Activated CD4-positive, alpha-beta memory T cell treated with anti-CD3 and anti-CD28 coated beads for 36 hours (primary cell): Measurements from ENCODE around the gene DNASE1. TPM values are rescaled to one million over a fixed set of nuclear protein-coding genes. Genes with fewer than 3 reads are reported as not detected.
A peak's percentile ranks its signal among the peaks of the same experiment; 100 is the strongest.
"Not testable (repeated sequence)": the region's sequence is repeated elsewhere in the genome, so short reads cannot be mapped to it uniquely, and the experiment has no call there.

Source experiments
- CTCF ChIA-PET: fragments of 350-600 bp; sonication (Branson Sonifier 250); formaldehyde crosslinking; loops from one replicate; lab custom pipeline; 2021; ENCODE audit warnings: antibody characterized with exemption, inconsistent platforms; lab: Charles Lee
- POLR2A ChIA-PET: fragments of 350-600 bp; sonication (Branson Sonifier 250); formaldehyde crosslinking; loops from one replicate; lab custom pipeline; 2021; ENCODE audit warnings: antibody characterized with exemption; lab: Charles Lee
- DNase-seq: peaks from one replicate; pipeline ENCODE4 v3.0.0-alpha.2; 2020
- H3K27ac Mint-ChIP-seq: one replicate; pipeline ENCODE4 v1.8.0; 2021; ENCODE audit warnings: mixed read lengths
- H3K27me3 Mint-ChIP-seq: one replicate; pipeline ENCODE4 v1.8.0; 2021; ENCODE audit warnings: mixed read lengths
- H3K36me3 Mint-ChIP-seq: one replicate; pipeline ENCODE4 v1.8.0; 2021; ENCODE audit warnings: mixed read lengths
- H3K4me1 Mint-ChIP-seq: one replicate; pipeline ENCODE4 v1.8.0; 2021; ENCODE audit warnings: low read depth, mixed read lengths
- H3K4me3 Mint-ChIP-seq: one replicate; pipeline ENCODE4 v1.8.0; 2021; ENCODE audit warnings: mild to moderate bottlenecking, mixed read lengths
- H3K9me3 Mint-ChIP-seq: one replicate; pipeline ENCODE4 v1.8.0; 2021; ENCODE audit warnings: mixed read lengths
- intact Hi-C: fragments of 100-400 bp; cut with micrococcal nuclease; formaldehyde crosslinking; loops from one replicate; pipeline ENCODE4 v1.15.1; 2023
- total RNA-seq, 2 experiments: library from RNA; stranded (reverse); gene quantifications; one replicate each; pipeline ENCODE4 v1.2.3, GENCODE V29; 2021

DNASE1 gene
- total RNA-seq, 2 experiments from 2014 or later, result 11.4 to 14.3 TPM

DNA sequence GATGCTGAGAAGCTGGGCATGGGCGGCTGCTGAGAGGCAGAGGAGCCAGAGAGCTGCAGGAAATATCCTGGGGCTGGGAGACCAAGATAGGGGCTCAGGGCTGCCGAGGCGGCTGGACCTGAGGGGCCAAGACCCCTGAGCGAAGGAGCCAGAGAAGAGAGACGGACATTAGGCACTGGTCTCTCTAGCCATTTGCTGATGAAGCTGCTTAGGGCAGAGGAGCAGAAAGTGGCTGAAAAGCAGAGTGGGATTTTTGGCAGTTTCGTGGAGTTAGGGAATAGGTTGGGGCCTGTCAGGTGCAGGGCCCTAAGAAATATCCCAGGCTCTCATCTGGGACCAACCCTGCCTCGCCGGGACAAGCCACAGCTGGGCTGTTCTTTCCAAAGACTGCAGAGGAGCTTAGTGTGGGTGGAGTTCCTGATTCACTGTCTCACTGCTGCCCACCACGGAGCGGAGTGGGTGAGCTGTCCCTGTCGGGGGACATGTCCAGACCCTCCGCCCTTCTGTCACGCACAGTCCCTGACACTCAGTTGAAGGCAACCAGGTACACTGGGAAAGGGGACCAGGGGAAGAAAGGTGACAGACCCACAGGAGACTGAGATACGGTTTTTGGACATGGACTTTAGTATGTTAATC, 11.3 kb upstream of the DNASE1 start:
- ChIA-PET CTCF (no interaction called here), POLR2A (interaction anchor here (0.6 kb wide), 1 partner anchor 10 kb away, joined by 5 read pairs; no protein-coding TSS in a partner anchor)
- Mint-ChIP-seq H3K27me3 (no peaks in the 10 kb centered on the region), H3K9me3 (no peaks in the 10 kb centered on the region), H3K27ac (no peak overlapping the region), H3K4me1 (peaks cover 4% of the 10 kb centered on the region), H3K4me3 (no peak overlapping the region), H3K36me3 (peaks cover 2% of the 10 kb centered on the region)
- intact Hi-C loops, result no loop called here
- DNase-seq, result peak; percentile 6

DNA sequence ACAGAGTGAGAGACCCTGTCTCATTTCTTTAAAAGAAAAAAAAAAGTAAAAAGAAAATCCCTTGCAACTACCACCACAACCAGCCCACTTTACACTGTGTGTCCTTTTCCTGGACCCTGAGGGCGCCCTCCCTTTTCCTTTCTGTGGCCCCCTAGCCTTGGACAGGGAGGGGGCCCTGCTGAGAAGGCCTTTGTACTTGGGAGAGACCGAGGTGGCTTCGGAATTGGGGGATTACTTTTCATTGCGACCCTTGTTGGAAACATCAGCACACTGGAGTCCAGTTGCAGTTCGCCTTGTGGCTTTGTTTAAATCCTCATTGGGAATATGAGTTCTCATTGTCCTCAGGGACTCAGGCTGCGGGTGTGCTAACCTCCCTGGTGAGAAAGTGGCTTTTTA, 9.4 kb upstream of the DNASE1 start:
- no peaks in the 10 kb centered on the region for H3K4me1 Mint-ChIP-seq
- no peak overlapping the region for H3K4me3 Mint-ChIP-seq
- peak; percentile 1 for DNase-seq
- ChIA-PET CTCF (no interaction called here), POLR2A (interaction anchor here (0.6 kb wide), 1 partner anchor 11 kb away, joined by 3 read pairs; no protein-coding TSS in a partner anchor)
- intact Hi-C loops, result no loop called here
- H3K27ac Mint-ChIP-seq, result no peak overlapping the region
- peaks cover 2% of the 10 kb centered on the region for H3K36me3 Mint-ChIP-seq
- H3K9me3 Mint-ChIP-seq, result no peaks in the 10 kb centered on the region
- H3K27me3 Mint-ChIP-seq, result no peaks in the 10 kb centered on the region

DNA sequence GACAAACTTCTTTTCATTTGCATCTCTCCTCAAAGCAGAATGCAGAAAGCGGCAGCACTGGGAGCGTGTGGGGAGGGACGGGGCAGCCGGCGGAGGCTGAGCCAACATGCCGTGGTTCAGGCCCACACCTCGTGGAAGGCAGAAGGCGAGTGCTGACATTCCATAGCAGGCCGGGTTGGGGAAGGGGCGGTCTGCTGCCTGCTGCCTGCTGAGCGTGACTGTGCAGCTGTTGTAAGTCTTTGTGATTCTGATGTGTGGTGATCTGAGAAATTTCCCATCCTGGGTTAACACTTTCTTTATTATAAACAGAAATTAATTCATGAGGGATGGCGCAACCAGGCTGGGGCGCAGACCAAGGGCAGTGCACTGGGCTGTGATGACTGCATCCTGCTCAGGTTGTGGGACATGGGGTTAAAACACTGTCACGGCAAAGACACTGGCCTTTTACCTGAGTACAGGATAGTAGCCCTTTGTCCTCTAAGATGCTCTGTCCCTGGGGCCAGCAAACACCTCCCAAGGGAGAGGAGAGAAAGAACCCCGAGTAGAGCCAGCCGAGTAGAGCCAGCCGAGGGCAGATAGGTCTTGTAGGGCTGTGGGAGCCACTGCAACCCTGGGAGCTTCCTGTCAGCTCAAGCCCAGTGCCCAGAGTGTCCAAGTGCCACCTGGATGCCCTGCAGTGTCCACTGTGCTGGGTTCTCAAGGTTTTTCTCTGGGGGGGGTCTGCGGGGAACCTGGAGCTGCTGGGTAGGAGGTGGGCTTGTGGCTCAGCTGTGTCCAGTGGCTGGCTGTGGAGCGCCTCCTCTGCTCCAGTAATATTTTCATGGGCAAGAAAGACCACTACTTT, 8.8 kb upstream of the DNASE1 start:
- intact Hi-C loops, result no loop called here
- H3K27ac Mint-ChIP-seq, result no peak overlapping the region
- no peaks in the 10 kb centered on the region for H3K4me1 Mint-ChIP-seq
- ChIA-PET CTCF (interaction anchor here (1.2 kb wide), 1 partner anchor 10 kb away, joined by 4 read pairs; no protein-coding TSS in a partner anchor), POLR2A (no interaction called here)
- DNase-seq, result peak; percentile 2
- H3K4me3 Mint-ChIP-seq, result no peak overlapping the region
- H3K36me3 Mint-ChIP-seq, result peaks cover 2% of the 10 kb centered on the region
- no peaks in the 10 kb centered on the region for H3K27me3 Mint-ChIP-seq
- H3K9me3 Mint-ChIP-seq, result no peaks in the 10 kb centered on the region

DNA sequence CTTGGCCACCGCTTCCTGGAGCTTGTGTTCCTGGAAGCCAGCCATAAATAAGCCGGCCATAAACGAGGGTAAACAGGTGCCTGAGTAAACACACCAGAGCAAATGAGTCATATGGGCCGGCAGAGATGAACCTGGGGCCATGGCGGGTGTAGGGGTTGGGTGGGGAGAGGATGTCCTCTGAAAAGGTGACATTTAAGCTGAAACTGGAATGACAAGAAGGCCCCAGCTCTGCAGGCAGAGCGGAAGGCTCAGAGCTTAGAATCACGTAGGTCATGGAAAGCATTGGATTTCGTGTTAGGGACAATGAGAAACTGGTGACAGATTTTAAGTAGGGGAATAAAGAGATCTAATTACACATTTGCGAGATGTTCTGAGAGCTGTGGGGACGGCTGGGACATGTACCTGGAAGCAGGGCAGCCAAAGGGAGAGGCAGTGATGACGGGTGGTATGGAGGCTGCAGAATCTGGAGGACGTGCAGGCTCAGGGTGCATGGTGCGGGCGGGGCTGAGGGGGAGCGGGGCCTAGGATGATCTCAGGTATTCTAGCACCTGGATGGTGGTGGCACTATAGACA, 8.1 kb upstream of the DNASE1 start:
- H3K27ac Mint-ChIP-seq, result no peak overlapping the region
- intact Hi-C loops, result no loop called here
- CTCF ChIA-PET, result interaction anchor here (1.2 kb wide), 1 partner anchor 9 kb away, joined by 4 read pairs; no protein-coding TSS in a partner anchor

DNA sequence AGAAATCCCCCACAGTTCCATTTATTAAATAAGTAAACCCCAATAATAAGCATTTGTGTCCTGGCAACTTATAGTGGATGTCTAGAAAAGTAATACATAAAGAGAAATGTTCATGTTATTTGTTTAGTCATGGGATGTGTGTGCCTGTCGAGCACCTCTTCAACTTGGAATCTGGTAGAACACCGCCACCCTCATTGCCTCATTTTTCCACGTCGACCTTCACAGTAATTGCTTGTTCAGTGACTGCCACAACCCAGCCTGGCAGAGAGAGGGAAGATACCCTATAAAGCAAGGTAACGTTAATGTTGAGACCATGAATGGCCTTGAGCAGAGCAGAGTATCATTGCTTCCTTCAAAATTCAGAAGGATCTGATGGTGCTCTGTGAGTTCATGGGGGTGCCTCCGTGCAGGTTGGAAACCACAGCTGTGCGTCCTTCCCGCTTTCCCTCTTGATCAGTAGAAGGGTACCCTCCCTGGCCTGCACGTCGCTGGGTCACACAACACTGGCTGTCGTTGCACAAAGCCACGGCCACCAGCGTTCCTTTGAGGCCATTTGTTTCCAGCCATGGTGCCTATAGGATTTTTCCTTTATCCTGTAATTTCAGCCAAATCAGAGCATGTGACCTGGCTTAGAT, 3.7 kb upstream of the DNASE1 start:
- no peaks in the 10 kb centered on the region for H3K9me3 Mint-ChIP-seq
- DNase-seq, result no peak
- CTCF ChIA-PET, result no interaction called here
- H3K4me1 Mint-ChIP-seq, result no peaks in the 10 kb centered on the region
- intact Hi-C loops, result no loop called here
- peaks cover 2% of the 10 kb centered on the region for H3K36me3 Mint-ChIP-seq
- POLR2A ChIA-PET, result no interaction called here
- no peak overlapping the region for H3K4me3 Mint-ChIP-seq
- no peak overlapping the region for H3K27ac Mint-ChIP-seq
- no peaks in the 10 kb centered on the region for H3K27me3 Mint-ChIP-seq

More for the DNA sequence above, 8.1 kb upstream of the DNASE1 start:
- POLR2A ChIA-PET, result interaction anchor here (0.6 kb wide), 2 partner anchors 20 to 122 kb away, joined by 3 read pairs; no protein-coding TSS in a partner anchor
- Mint-ChIP-seq H3K4me3 (no peak overlapping the region), H3K4me1 (no peaks in the 10 kb centered on the region), H3K9me3 (no peaks in the 10 kb centered on the region), H3K27me3 (no peaks in the 10 kb centered on the region), H3K36me3 (peaks cover 2% of the 10 kb centered on the region)
- peak; percentile 8 for DNase-seq

DNA sequence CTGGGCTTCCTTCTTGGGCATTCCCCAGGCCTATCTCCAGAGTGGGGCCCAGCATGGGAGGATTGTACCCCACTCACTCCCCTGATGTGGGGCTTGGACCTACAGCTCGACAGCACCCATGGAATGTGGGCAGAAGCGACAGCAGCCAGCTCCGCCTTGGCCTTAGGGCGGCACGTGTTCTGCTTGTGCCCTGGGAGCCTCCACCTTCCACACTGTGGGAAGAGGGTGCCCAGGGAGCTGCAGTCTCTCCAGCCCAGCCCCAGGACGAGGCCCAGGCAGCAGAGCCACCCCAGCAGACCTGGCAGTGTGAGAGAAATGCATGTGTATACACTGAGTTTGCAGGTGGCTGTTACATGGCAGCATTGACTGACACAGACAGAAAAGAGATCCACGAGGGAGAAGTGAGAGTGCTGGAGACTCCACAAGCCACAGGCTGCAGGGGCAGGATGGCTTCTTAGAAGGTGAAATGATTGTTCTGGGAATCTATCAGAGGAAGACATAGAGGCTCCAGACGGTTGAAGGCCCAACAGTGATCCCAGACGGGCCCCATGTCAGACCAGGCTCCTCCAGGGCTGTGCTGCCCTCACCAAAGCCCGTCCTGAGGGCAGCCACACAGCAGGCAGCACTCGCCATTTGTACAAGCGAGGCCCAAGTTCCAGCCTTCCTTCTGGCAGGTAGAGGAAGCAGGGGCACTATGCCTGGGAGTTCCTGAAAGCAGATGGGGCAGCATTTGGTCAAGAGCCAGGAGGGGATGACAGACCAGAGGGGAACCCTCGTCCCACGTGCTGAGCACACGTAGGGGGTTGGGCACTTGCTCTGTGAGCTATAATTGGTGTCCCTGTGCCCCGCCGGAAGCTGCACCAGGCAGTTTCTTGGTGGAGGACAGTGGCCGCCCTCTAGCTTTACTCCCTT, 2.8 kb upstream of the DNASE1 start:
- CTCF ChIA-PET, result no interaction called here
- Mint-ChIP-seq H3K27me3 (no peaks in the 10 kb centered on the region), H3K36me3 (peaks cover 4% of the 10 kb centered on the region), H3K4me3 (no peak overlapping the region), H3K4me1 (no peaks in the 10 kb centered on the region), H3K9me3 (no peaks in the 10 kb centered on the region), H3K27ac (peak overlapping the region; percentile 14)
- POLR2A ChIA-PET, result no interaction called here
- no peak for DNase-seq
- intact Hi-C loops, result no loop called here

DNA sequence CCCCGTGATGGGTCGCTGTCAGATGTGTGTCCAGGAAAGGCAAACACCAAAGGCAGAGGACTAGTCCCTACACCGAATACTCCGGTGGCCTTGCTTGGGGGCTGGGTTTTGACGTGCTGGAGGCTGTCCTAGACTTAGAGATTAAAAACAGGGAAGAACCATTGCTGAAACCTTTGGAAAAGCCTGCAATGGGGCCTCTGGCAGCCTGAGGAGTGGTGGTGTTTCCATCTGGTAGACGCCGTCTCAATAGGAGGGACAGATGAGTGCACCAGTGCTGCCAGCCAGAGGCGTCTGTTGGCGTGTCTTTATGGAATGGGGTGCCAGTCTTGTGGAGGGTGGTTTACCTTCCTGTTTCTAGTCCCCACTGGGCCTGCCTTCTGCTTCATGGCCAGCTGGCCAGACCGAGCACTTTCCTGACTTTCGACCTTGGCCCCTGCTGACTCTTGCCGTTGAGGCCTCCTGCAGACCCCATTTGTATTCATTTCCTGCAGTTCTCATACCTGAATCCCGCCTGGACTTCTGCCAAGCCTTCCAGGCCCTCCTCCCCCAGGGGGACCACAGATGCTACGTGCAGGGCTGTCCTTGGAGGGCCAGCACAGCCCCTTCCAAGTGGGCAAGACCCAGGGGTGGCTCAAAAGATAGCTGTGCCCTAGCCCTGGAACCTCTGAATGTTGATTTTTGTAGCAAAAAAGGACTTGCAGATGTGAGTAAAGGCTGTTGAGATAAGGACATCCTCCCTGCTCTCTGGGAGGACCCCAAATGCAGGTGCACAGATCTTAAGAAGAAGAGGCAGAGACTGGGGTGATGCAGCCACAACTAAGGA, 1.9 kb upstream of the DNASE1 start:
- POLR2A ChIA-PET, result no interaction called here
- Mint-ChIP-seq H3K4me3 (no peak overlapping the region), H3K4me1 (peaks cover 7% of the 10 kb centered on the region), H3K9me3 (no peaks in the 10 kb centered on the region), H3K27me3 (no peaks in the 10 kb centered on the region), H3K27ac (no peak overlapping the region), H3K36me3 (peaks cover 12% of the 10 kb centered on the region)
- no peak for DNase-seq
- CTCF ChIA-PET, result no interaction called here
- intact Hi-C loops, result no loop called here

DNA sequence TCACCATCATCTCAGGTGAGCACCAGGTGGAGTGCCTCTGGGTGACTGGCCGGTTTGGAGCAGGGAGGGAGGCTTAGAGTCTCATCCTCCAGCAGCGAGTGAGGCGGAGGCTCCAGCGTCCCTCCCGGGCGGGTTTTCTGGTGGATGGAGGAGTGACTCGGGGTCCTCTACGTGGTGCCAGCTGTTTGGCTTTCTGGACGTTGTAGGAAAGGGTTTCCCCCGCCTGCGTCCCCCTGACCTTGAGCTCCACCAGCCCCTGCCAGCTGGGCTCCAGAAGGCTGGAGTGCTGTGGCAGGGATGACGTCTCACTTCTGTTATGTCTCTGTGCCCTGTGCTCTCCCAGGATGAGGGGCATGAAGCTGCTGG, 522 bp downstream of the DNASE1 start:
- DNase-seq, result no peak
- peaks cover 16% of the 10 kb centered on the region for H3K4me1 Mint-ChIP-seq
- POLR2A ChIA-PET, result no interaction called here
- CTCF ChIA-PET, result interaction anchor here (0.6 to 1.4 kb wide), 2 partner anchors 28 to 597 kb away, joined by 3 read pairs; no protein-coding TSS in a partner anchor
- intact Hi-C loops, result loop anchor here (2.0 kb wide), 1 partner anchor 224 kb away; no protein-coding TSS in a partner anchor
- no peaks in the 10 kb centered on the region for H3K9me3 Mint-ChIP-seq
- H3K27ac Mint-ChIP-seq, result no peak overlapping the region
- H3K36me3 Mint-ChIP-seq, result peaks cover 26% of the 10 kb centered on the region
- H3K4me3 Mint-ChIP-seq, result no peak overlapping the region
- H3K27me3 Mint-ChIP-seq, result no peaks in the 10 kb centered on the region

DNA sequence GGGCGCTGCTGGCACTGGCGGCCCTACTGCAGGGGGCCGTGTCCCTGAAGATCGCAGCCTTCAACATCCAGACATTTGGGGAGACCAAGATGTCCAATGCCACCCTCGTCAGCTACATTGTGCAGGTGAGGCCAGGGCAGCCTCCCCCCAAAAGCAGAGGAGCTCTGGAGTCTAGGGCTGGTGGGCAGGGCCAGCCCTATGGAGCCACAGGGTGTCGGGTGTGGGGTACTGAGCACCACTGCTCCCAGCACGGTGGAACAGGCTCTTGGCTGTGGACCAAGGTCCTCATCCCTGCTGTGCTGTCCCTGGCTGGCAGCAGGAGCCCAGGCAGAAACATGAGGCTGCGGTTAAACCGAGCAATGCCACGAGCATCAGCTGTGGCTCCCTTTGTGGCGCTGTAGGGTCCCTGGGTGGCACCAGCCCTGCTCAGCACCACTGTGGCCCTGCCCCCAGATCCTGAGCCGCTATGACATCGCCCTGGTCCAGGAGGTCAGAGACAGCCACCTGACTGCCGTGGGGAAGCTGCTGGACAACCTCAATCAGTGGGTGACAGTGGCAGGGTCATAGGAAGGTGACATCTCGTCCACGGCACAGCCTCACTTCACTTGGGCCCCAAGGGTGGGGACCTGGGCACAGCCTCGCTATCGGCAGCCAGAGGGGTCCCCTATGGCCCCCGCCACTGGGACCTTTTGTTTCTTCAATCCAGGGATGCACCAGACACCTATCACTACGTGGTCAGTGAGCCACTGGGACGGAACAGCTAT, 1.1 kb downstream of the DNASE1 start:
- no peaks in the 10 kb centered on the region for H3K27me3 Mint-ChIP-seq
- POLR2A ChIA-PET, result no interaction called here
- intact Hi-C loops, result loop anchor here (2.0 kb wide), 1 partner anchor 223 kb away; no protein-coding TSS in a partner anchor
- H3K9me3 Mint-ChIP-seq, result no peaks in the 10 kb centered on the region
- no peak overlapping the region for H3K4me3 Mint-ChIP-seq
- no peak for DNase-seq
- CTCF ChIA-PET, result interaction anchor here (0.6 to 1.4 kb wide), 3 partner anchors 9 to 43 kb away, joined by 3 to 4 read pairs (median 3); no protein-coding TSS in a partner anchor
- H3K4me1 Mint-ChIP-seq, result peaks cover 16% of the 10 kb centered on the region
- peaks cover 26% of the 10 kb centered on the region for H3K36me3 Mint-ChIP-seq
- H3K27ac Mint-ChIP-seq, result no peak overlapping the region

DNA sequence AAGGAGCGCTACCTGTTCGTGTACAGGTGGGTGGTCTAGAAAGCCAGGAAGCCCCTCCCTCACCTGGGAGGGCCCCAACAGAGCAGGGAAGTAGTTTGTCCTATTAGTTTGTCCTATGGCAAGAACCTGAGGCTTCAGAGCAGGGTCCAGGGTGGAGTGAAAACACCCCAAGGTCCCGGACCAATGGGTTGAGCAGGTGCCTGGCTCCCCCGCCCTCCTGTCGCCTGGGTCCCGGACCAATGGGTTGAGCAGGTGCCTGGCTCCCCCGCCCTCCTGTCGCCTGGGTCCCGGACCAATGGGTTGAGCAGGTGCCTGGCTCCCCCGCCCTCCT, 1.6 kb downstream of the DNASE1 start:
- DNase-seq, POLR2A ChIA-PET, H3K27me3 Mint-ChIP-seq, H3K27ac Mint-ChIP-seq, H3K9me3 Mint-ChIP-seq, intact Hi-C loops, H3K4me3 Mint-ChIP-seq: not testable (repeated sequence)
- Mint-ChIP-seq H3K4me1 (peaks cover 16% of the 10 kb centered on the region), H3K36me3 (peaks cover 30% of the 10 kb centered on the region)
- CTCF ChIA-PET, result interaction anchor here (1.2 to 1.4 kb wide), 2 partner anchors 10 to 27 kb away, joined by 3 to 4 read pairs; no protein-coding TSS in a partner anchor
